ENCODE measurements around the gene IZUMO4.
"Not testable (repeated sequence)": the region's sequence is repeated elsewhere in the genome, so short reads cannot be mapped to it uniquely, and the experiment has no call there.

IZUMO4 gene

GRCh38 chr19:2084993-2085720 lies 11.6 kb upstream of the IZUMO4 start:
- no peak for TF ChIP-seq PATZ1 (CRISPR knock-in tag; IDR thresholded peaks at IDR 0.05; ENCODE audit: borderline replicate concordance)
- TF ChIP-seq ZNF565 (CRISPR knock-in tag; conservative IDR thresholded peaks at IDR 0.05; ENCODE audit: low read depth), result no peak
- TF ChIP-seq ZNF70 (CRISPR knock-in tag; IDR thresholded peaks at IDR 0.05), result no peak
- TF ChIP-seq ZC3H10 (CRISPR knock-in tag; IDR thresholded peaks at IDR 0.05), result no peak
- no peak for TF ChIP-seq TCF4 (CRISPR knock-in tag; IDR thresholded peaks at IDR 0.05; ENCODE audit: borderline replicate concordance)
- no peak for TF ChIP-seq OSR1 (CRISPR knock-in tag; IDR thresholded peaks at IDR 0.05)
- no peak for TF ChIP-seq TOX (CRISPR knock-in tag; IDR thresholded peaks at IDR 0.05; ENCODE audit: borderline replicate concordance)
- no peak for ATAC-seq

GRCh38 chr19:2086695-2087620 lies 9.8 kb upstream of the IZUMO4 start:
- ATAC-seq, result not testable (repeated sequence)

GRCh38 chr19:2087621-2088100 lies 9.1 kb upstream of the IZUMO4 start:
- TF ChIP-seq TSHZ2 (CRISPR knock-in tag; IDR thresholded peaks at IDR 0.05) (no peak), ISL1 (CRISPR knock-in tag; IDR thresholded peaks at IDR 0.05) (no peak), POU6F1 (CRISPR knock-in tag; IDR thresholded peaks at IDR 0.05; ENCODE audit: borderline replicate concordance, low read depth) (no peak), ZNF565 (CRISPR knock-in tag; conservative IDR thresholded peaks at IDR 0.05; ENCODE audit: low read depth) (no peak), ZC3H10 (CRISPR knock-in tag; IDR thresholded peaks at IDR 0.05) (no peak), ESRRG (CRISPR knock-in tag; IDR thresholded peaks at IDR 0.05) (no peak), TCF4 (CRISPR knock-in tag; IDR thresholded peaks at IDR 0.05; ENCODE audit: borderline replicate concordance) (no peak), ARNTL (CRISPR knock-in tag; IDR thresholded peaks at IDR 0.05; ENCODE audit: borderline replicate concordance, low read depth) (no peak), SNAI2 (CRISPR knock-in tag; IDR thresholded peaks at IDR 0.05) (no peak)
- ATAC-seq, result no peak

GRCh38 chr19:2089001-2089711 lies 7.6 kb upstream of the IZUMO4 start:
- ATAC-seq, result peak; percentile 20; the same call in 2 of the 3 replicates
- TF ChIP-seq POU6F1 (CRISPR knock-in tag; IDR thresholded peaks at IDR 0.05; ENCODE audit: borderline replicate concordance, low read depth) (no peak), ZNF8 (CRISPR knock-in tag; IDR thresholded peaks at IDR 0.05) (no peak)

Data from SK-N-SH treated with all-trans-retinoic acid at 6 μM for 48 hours (cell line).